Activated CD8-positive, alpha-beta memory T cell treated with anti-CD3 and anti-CD28 coated beads, Interleukin-2, amount 50 U/mL, for 1 hour (primary cell): ENCODE data around the gene NCKAP5.

Source experiments
- DNase-seq: peaks from one replicate; pipeline ENCODE4 v3.0.0-alpha.2; 2020; ENCODE audit errors: extremely low read depth

The NCKAP5 gene

GRCh38 chr2:133574186-133574585 is 5.9 kb upstream of the NCKAP5 start:
- DNase-seq, result no peak

GRCh38 chr2:133573491-133574162 is 5.4 kb upstream of the NCKAP5 start:
- DNase-seq, result no peak

GRCh38 chr2:133571249-133571648 is 3.0 kb upstream of the NCKAP5 start:
- DNase-seq, result no peak

DNA sequence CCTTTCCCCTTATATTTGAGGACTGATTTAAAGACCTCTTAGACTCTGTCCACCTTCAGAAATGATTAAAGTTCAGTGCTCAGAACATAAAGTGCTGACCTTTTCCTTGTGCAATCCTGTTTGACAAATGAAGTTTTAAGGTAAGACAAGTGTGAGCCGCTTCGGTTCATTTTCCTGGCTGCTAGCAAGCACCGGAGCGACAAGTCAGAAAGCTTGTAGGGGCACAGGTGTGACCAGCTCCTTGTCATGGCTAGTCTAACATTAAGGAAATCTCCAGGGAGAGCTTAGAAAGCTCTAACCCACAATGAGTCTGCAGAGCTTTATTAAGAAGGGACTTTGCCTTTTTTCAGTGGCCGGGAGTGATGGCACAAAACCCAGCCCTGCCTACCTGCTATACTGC is 2.3 kb upstream of the NCKAP5 start:
- no peak for DNase-seq

- DNase-seq, result no peak
Measured at GRCh38 chr2:133569286-133569830, 1.1 kb upstream of the NCKAP5 start.

DNA sequence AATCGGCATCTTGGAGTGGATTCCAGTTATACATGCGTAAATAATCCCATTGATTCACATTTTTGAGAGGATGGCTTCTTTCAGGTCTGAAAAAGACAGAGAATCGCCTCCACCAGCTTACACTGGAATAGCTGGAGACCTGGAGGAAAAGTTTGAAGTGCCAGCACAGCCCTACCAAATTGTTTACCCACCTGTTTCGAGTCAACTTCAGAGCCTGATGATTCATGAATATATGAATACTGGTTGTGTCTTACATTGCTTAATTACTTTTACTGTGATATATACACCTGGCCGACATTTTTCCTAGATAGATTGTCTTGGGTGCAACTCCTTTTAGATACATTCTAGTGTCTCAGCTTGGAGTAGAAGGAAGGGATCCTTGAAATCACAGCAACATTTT is 335 bp upstream of the NCKAP5 start:
- DNase-seq, result no peak

DNA sequence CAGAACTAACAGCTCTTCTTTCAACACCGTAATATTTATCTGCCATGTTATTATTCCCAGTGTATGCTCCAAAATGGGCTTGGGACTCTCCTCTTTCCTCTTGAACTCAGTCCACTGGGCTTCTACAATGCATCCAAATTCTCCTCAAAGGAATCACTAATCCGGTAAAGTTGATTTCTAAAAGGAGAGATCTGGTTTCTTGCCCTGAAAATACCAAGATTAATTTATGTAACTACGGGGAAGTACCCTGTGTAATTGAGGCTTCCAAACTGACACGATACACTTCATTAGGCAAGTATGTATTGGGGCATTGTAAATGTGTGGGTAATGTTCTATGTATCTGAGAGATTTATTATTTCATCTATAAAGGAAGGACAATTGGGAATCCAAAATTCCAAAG is 5.7 kb downstream of the NCKAP5 start:
- DNase-seq, result no peak

- DNase-seq, result no peak
Measured at GRCh38 chr2:133561045-133561852, 7.0 kb downstream of the NCKAP5 start.

- DNase-seq, result no peak
Measured at GRCh38 chr2:133557614-133558013, 10.6 kb downstream of the NCKAP5 start.

DNA sequence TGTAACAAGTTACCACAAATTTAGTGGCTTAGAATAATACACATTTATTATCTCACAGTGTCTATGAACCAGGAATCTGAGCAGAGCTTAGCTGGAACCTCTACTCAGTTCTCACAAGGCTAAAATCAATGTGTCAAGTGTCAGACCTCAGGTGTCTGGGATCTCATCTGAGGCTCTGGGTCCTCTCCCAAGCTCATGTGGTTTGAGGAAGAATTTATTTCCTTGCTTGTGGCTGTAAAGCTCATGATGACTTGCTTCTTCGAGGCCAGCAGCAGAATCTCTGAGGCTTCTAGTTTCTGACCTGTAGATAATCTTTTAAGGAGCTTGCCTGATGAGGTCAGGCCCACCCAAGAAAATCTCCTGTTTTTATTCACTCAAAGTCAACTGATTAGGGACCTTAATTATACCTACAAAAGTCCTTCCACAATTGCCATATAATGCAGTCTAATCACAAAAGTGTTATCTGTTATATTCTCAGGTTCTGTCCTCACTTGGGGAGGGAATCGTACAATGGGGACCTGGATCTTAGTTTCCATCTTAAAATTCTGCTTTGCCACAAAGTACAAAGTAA is 14.3 kb downstream of the NCKAP5 start:
- no peak for DNase-seq

DNA sequence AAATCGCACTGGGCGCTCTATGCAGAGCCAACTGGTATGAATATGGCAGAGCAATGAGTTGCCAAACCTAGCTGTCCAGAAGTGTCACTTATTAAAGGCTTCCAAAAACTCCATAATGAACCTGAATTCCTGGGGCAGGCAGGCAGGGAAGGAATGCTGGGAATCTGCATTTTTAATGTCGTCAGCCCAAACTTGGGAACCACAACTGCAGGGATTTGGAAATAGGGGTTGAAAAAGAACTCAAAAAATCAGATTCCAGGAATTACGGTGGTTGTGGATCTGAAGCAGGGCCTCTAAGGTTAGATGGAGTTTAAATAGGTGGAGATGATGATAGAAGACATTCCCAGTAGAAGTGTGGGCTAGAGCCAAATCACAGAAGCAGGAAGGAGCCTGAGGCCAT is 15.0 kb downstream of the NCKAP5 start:
- no peak for DNase-seq

DNA sequence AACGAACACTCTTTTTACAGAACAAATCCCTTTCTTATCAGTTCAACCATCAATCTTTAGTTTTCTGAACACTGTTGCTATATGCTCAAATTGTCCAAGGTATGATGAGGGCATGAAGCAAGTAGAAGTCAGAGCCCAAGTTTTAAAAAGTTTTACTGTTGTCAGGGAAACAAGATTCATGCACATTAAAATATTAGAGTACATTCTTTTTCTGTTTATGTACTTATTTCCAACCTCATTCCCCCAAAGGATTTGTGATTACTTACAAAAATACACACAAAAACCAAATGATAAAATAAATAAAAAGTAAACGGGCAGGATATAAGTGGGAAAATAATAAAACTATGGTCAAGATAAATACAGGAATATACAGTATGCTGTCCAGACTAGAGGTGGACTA is 15.4 kb downstream of the NCKAP5 start:
- no peak for DNase-seq

DNA sequence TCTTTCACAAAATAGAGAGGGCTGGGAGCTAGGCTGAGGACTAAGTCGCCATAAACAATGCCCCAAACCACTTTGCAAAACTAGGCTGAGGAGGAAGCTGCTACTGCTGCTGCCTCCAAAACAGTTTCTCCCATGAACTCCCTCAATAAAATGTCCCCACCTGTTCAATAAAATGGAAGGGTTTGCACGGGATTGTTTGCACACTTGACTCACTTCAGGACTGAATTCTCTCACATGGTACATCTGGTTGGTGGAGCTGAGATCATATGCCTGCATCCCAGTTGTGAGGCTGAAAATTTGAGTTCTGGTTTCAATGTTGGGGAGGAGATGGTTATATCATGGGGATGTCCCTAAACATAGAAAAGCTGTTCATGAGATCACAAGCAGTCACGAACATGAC is 26.5 kb downstream of the NCKAP5 start:
- DNase-seq, result no peak

GRCh38 chr2:133541376-133541775 is 26.9 kb downstream of the NCKAP5 start:
- DNase-seq, result no peak

DNA sequence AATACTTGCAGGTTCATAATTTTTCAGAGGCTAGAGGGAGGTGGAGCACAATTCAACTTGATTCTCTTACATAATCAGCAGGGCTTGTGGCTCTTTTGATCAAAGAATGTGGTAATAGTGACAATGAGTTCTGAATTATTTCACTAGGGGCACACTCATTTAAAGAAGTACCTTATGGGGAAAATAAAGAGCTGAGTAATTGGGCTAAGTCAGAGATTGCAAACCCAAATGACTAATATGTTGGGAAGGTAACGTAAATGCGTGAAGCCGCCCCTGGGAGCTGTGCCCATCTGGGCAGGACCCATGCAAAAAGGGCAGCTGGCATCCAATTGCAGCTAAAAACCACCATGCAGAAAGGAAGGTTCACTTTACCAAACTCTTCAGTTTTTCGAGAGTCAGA is 35.3 kb downstream of the NCKAP5 start:
- DNase-seq, result no peak

DNA sequence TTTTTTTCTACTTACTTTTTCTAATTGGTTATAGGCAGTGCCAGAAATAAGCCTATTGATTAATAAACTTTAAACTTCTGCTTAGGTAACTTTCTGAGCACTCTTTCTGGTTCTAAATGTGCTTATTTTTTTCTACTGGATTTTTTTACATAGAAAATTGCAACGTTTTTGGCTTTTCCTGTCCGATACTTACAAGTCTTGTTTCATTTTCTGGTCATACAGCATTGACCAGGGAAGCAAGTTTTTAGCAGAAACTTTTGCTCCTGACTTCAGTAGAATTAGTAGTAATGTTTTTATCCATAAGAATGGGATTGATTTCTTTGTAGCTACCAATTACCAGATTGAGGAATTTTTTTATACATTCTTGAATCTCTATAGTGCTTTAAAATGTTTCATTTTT is 36.9 kb downstream of the NCKAP5 start:
- DNase-seq, result no peak

DNA sequence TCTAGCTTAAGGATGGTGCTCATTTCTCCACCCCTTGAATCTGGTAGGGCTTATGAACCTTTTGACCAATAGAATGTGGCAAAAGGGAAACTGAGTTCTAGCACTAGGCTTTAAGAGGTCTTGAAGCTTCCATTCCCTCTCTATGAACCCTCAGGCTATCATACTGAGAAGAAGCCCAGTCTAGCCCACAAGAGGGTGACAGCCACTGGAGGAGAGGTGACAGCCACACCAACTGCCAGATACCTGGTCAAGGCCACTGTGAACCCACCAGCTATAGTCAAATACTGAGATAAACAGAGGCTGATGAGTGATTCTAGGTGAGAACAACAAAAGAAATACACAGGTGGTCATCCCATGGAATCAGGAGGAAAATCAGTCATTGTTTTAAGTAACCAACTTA is 37.6 kb downstream of the NCKAP5 start:
- DNase-seq, result no peak

- DNase-seq, result no peak
Measured at GRCh38 chr2:133526530-133527300, 41.5 kb downstream of the NCKAP5 start.

DNA sequence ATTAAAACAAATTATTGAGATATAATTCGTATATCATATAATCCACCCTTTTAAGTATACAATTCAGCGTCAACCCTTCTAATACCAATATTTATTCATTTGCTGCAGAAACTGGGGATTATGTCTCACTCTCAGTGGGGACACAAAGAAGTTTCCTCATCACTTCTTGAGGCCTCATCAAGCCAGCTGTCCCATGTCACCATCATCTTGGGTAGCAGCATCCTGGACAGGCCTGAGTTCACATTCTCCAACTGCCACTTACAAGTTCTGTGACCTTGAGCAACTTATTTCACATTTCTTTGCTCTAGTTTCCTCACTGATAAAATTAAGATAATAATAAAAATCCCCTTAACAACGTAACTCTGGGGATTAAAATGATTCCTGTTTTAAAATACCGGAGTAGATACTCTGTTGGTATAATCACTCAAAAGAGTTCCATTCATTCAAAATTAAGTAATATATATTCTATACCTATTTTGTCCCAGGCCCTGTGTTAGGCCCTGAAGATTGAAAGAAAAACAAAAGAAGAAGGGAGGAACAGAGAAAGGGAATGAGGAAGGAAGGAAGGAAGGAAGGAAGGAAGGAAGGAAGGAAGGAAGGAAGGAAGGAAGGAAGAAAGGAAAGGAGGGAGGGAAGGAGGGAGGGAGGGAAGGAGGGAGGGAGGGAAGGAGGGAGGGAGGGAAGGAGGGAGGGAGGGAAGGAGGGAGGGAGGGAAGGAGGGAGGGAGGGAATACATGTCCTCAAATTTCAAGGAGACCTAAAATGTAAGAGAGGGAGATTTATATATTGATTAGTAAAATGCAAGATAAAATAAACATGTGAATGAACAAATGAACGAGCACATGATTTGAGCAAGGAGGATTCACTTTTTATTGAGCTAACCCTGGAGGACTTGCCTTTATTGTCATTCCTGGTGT is 42.4 kb downstream of the NCKAP5 start:
- no peak for DNase-seq

DNA sequence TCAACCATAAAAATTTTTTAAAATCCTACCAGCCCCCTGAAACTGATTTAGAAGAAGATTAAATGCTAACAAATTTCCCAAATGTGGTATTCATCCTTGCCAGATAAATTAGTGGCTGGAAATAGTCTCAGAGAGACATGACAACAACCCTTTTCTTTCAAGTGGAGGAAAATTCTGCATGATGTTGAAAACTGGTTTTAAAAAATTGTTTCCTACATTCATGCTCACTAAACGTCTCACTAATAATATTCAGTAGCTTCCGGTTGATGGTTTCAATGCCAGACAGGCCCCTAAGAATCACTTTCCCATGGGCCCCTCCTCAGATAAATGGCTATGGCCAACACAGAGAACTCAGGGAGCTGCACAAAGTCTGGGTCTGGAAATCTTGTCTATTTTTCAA is 43.2 kb downstream of the NCKAP5 start:
- no peak for DNase-seq

DNA sequence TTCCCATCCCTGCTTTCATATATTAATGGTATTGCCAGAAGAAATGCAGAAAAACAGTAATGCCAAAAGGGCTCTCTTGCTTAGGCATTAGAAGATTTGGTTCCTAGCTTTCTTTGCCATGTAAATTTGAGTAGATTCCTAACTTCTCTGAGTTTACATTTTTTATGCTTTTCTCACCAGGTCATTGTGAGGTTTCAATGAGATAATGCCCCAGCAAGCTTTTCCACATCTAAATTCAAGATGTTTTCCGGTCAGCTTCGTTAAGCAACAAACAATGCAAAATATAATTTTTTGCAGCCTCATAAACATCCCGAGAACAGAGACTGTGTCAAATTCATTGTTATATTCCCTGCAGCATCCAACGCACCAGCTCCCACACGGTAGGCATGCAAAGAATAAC is 44.9 kb downstream of the NCKAP5 start:
- no peak for DNase-seq
